ENCODE measurements around the gene YIPF6.

GRCh38 chrX:68464796-68465195 lies 34.1 kb upstream of the YIPF6 start:
- TF ChIP-seq CTCF (IDR thresholded peaks at IDR 0.05) (no peak), EZH2 (IDR thresholded peaks at IDR 0.05; ENCODE audit: borderline replicate concordance, insufficient read depth, low read depth, low read length, poor library complexity, severe bottlenecking) (no peak)

Measured in B cell (primary cell).